Measurements from ENCODE around the gene PPP2R3C.

Gene PPP2R3C

GRCh38 chr14:35052637-35053036 is 69.2 kb downstream of the PPP2R3C start:
- no peak for TF ChIP-seq POLR2AphosphoS5 (IDR thresholded peaks at IDR 0.05; ENCODE audit: borderline replicate concordance, low read depth, low read length)
- TF ChIP-seq EZH2 (IDR thresholded peaks at IDR 0.05), result no peak
- TF ChIP-seq FOXP2 (optimal IDR thresholded peaks at IDR 0.05; ENCODE audit: control extremely low read depth, extremely low read length, insufficient read depth), result no peak
- Histone ChIP-seq H3K36me3 (ENCODE audit: insufficient read depth, low read length) (no peaks in the 10 kb centered on the region), H3K9ac (ENCODE audit: insufficient read length) (no peak overlapping the region), H3K27ac (no peak overlapping the region), H3K9me3 (ENCODE audit: low read depth, low read length) (no peaks in the 10 kb centered on the region), H3K4me3 (no peak overlapping the region)
- DNase-seq (ENCODE audit: low read depth, low spot score), result no peak

GRCh38 chr14:35051796-35052195 is 70.0 kb downstream of the PPP2R3C start:
- Histone ChIP-seq H3K4me3 (no peak overlapping the region), H3K9ac (ENCODE audit: insufficient read length) (no peak overlapping the region), H3K36me3 (ENCODE audit: insufficient read depth, low read length) (no peaks in the 10 kb centered on the region), H3K9me3 (ENCODE audit: low read depth, low read length) (no peaks in the 10 kb centered on the region), H3K27ac (0 out of 2 replicates have a peak overlapping the region, but pooled peaks have one; percentile 5)
- no peak for TF ChIP-seq EZH2 (IDR thresholded peaks at IDR 0.05)
- no peak for TF ChIP-seq FOXP2 (optimal IDR thresholded peaks at IDR 0.05; ENCODE audit: control extremely low read depth, extremely low read length, insufficient read depth)
- no peak for TF ChIP-seq POLR2AphosphoS5 (IDR thresholded peaks at IDR 0.05; ENCODE audit: borderline replicate concordance, low read depth, low read length)
- no peak for DNase-seq (ENCODE audit: low read depth, low spot score)

GRCh38 chr14:35050652-35051051 is 71.1 kb downstream of the PPP2R3C start:
- H3K4me3 ChIP-seq, result no peak overlapping the region
- no peak overlapping the region; the same call in 1 of the 2 replicates for H3K27ac ChIP-seq
- no peak for TF ChIP-seq FOXP2 (optimal IDR thresholded peaks at IDR 0.05; ENCODE audit: control extremely low read depth, extremely low read length, insufficient read depth)
- TF ChIP-seq POLR2AphosphoS5 (IDR thresholded peaks at IDR 0.05; ENCODE audit: borderline replicate concordance, low read depth, low read length), result no peak
- TF ChIP-seq EZH2 (IDR thresholded peaks at IDR 0.05), result no peak
- H3K9me3 ChIP-seq (ENCODE audit: low read depth, low read length), result no peaks in the 10 kb centered on the region
- DNase-seq (ENCODE audit: low read depth, low spot score), result no peak
- no peaks in the 10 kb centered on the region for H3K36me3 ChIP-seq (ENCODE audit: insufficient read depth, low read length)
- no peak overlapping the region for H3K9ac ChIP-seq (ENCODE audit: insufficient read length)

GRCh38 chr14:35047976-35048513 is 73.7 kb downstream of the PPP2R3C start:
- no peak for DNase-seq (ENCODE audit: low read depth, low spot score)
- no peaks in the 10 kb centered on the region for H3K36me3 ChIP-seq (ENCODE audit: insufficient read depth, low read length)
- no peaks in the 10 kb centered on the region for H3K9me3 ChIP-seq (ENCODE audit: low read depth, low read length)
- H3K9ac ChIP-seq (ENCODE audit: insufficient read length), result no peak overlapping the region
- H3K27ac ChIP-seq, result peak overlapping the region; percentile 30; the same call in 1 of the 2 replicates
- no peak overlapping the region for H3K4me3 ChIP-seq
- TF ChIP-seq FOXP2 (optimal IDR thresholded peaks at IDR 0.05; ENCODE audit: control extremely low read depth, extremely low read length, insufficient read depth) (no peak), POLR2AphosphoS5 (IDR thresholded peaks at IDR 0.05; ENCODE audit: borderline replicate concordance, low read depth, low read length) (no peak), EZH2 (IDR thresholded peaks at IDR 0.05) (no peak)

GRCh38 chr14:35046751-35047536 is 74.8 kb downstream of the PPP2R3C start:
- no peak overlapping the region; the same call in 1 of the 2 replicates for H3K27ac ChIP-seq
- TF ChIP-seq FOXP2 (optimal IDR thresholded peaks at IDR 0.05; ENCODE audit: control extremely low read depth, extremely low read length, insufficient read depth) (no peak), EZH2 (IDR thresholded peaks at IDR 0.05) (no peak), POLR2AphosphoS5 (IDR thresholded peaks at IDR 0.05; ENCODE audit: borderline replicate concordance, low read depth, low read length) (no peak)
- no peaks in the 10 kb centered on the region for H3K36me3 ChIP-seq (ENCODE audit: insufficient read depth, low read length)
- DNase-seq (ENCODE audit: low read depth, low spot score), result no peak
- H3K9me3 ChIP-seq (ENCODE audit: low read depth, low read length), result no peaks in the 10 kb centered on the region
- peak overlapping the region; percentile 95 for H3K4me3 ChIP-seq
- H3K9ac ChIP-seq (ENCODE audit: insufficient read length), result peak overlapping the region; percentile 80

GRCh38 chr14:35046048-35046750 is 75.6 kb downstream of the PPP2R3C start, which contains the start of gene FAM177A1:
Gene FAM177A1 (plus strand): TSS chr14:35046272. CDS start chr14:35046464, 192 bp downstream.
- H3K9me3 ChIP-seq (ENCODE audit: low read depth, low read length), result no peaks in the 10 kb centered on the region

GRCh38 chr14:35045798-35046047 is 76.1 kb downstream of the PPP2R3C start:
- H3K9ac ChIP-seq (ENCODE audit: insufficient read length), result peak overlapping the region; percentile 89
- H3K27ac ChIP-seq, result peak overlapping the region; percentile 77; the same call in 1 of the 2 replicates
- H3K4me3 ChIP-seq, result peak overlapping the region; percentile 95
- DNase-seq (ENCODE audit: low read depth, low spot score), result no peak
- no peak for TF ChIP-seq FOXP2 (optimal IDR thresholded peaks at IDR 0.05; ENCODE audit: control extremely low read depth, extremely low read length, insufficient read depth)
- TF ChIP-seq POLR2AphosphoS5 (IDR thresholded peaks at IDR 0.05; ENCODE audit: borderline replicate concordance, low read depth, low read length), result no peak
- TF ChIP-seq EZH2 (IDR thresholded peaks at IDR 0.05), result no peak
- no peaks in the 10 kb centered on the region for H3K36me3 ChIP-seq (ENCODE audit: insufficient read depth, low read length)
- no peaks in the 10 kb centered on the region for H3K9me3 ChIP-seq (ENCODE audit: low read depth, low read length)

More at GRCh38 chr14:35046048-35046750, 75.6 kb downstream of the PPP2R3C start, which contains the start of gene FAM177A1:
- Histone ChIP-seq H3K4me3 (peak within 1 kb of the TSS; percentile 95), H3K36me3 (ENCODE audit: insufficient read depth, low read length) (no peaks in the 10 kb centered on the region), H3K27ac (peak within 1 kb of the TSS; percentile 77; the same call in 1 of the 2 replicates), H3K9ac (ENCODE audit: insufficient read length) (peak within 1 kb of the TSS; percentile 89)
- no peak for DNase-seq (ENCODE audit: low read depth, low spot score)
- no peak for TF ChIP-seq EZH2 (IDR thresholded peaks at IDR 0.05)
- TF ChIP-seq POLR2AphosphoS5 (IDR thresholded peaks at IDR 0.05; ENCODE audit: borderline replicate concordance, low read depth, low read length), result peak; percentile 89
- TF ChIP-seq FOXP2 (optimal IDR thresholded peaks at IDR 0.05; ENCODE audit: control extremely low read depth, extremely low read length, insufficient read depth), result peak; percentile 59

Data from SK-N-MC (cell line).